WTC11 (cell line): ENCODE data around the gene ALPK1. TPM values are rescaled to one million over a fixed set of nuclear protein-coding genes. Genes with fewer than 3 reads are reported as not detected.

Source experiments
- ATAC-seq: fragments of 200-7000 bp; cut with Tn5 transposase; 2 replicates; pipeline ENCODE4 v1.10.0; 2021; ENCODE audit warnings: mild to moderate bottlenecking, moderate library complexity
- CTCF ChIA-PET: fragments of 300-600 bp; sonication (Branson Sonifier 250); formaldehyde crosslinking; loops from one replicate; lab custom pipeline; 2021; ENCODE audit warnings: antibody characterized with exemption; lab: Charles Lee
- POLR2A ChIA-PET: fragments of 350-600 bp; sonication (Branson Sonifier 250); formaldehyde crosslinking; loops from one replicate; lab custom pipeline; 2021; ENCODE audit warnings: antibody characterized with exemption; lab: Charles Lee
- DNase-seq: peaks from one replicate; pipeline ENCODE4 v3.0.0; 2021; ENCODE audit warnings: low spot score
- H3K27ac Mint-ChIP-seq: 2 replicates; pipeline ENCODE4 v1.8.0; 2021; ENCODE audit warnings: mixed read lengths
- H3K27me3 Mint-ChIP-seq: 2 replicates; pipeline ENCODE4 v1.8.0; 2021; ENCODE audit warnings: low read depth, mild to moderate bottlenecking, moderate library complexity, mixed read lengths
- H3K36me3 Mint-ChIP-seq: 2 replicates; pipeline ENCODE4 v1.8.0; 2021; ENCODE audit warnings: mixed read lengths
- H3K4me1 Mint-ChIP-seq: 2 replicates; pipeline ENCODE4 v1.8.0; 2022; ENCODE audit warnings: mixed read lengths
- H3K4me3 Mint-ChIP-seq: 2 replicates; pipeline ENCODE4 v1.8.0; 2021; ENCODE audit warnings: mild to moderate bottlenecking, moderate library complexity, mixed read lengths
- H3K9me3 Mint-ChIP-seq: 2 replicates; pipeline ENCODE4 v1.8.0; 2021; ENCODE audit warnings: mixed read lengths
- ELF4 ChIP-seq: sonication (generic); formaldehyde crosslinking; IDR thresholded peaks from 2 replicates; pipeline ENCODE4 v1.8.1; 2022; ENCODE audit warnings: low read depth, mild to moderate bottlenecking, moderate library complexity, missing genetic modification reagents
- EMX1 ChIP-seq: fragments of 250-450 bp; sonication (Bioruptor Pico); IDR thresholded peaks from 2 replicates; pipeline ENCODE4 v1.8.0; 2021; ENCODE audit warnings: mild to moderate bottlenecking
- ETV6 ChIP-seq: sonication (generic); formaldehyde crosslinking; IDR thresholded peaks from 2 replicates; pipeline ENCODE4 v1.8.1; 2022; ENCODE audit warnings: mild to moderate bottlenecking, missing genetic modification reagents
- JAZF1 ChIP-seq: fragments of 250-450 bp; sonication (Bioruptor Pico); IDR thresholded peaks from 2 replicates; pipeline ENCODE4 v1.9.0; 2021; ENCODE audit warnings: moderate library complexity, mild to moderate bottlenecking, inconsistent platforms
- KAT7 ChIP-seq: sonication (generic); formaldehyde crosslinking; IDR thresholded peaks from 2 replicates; pipeline ENCODE4 v1.8.1; 2023; ENCODE audit warnings: missing genetic modification reagents, mild to moderate bottlenecking, borderline replicate concordance
- NFATC4 ChIP-seq: fragments of 250-450 bp; sonication (Bioruptor Pico); IDR thresholded peaks from 2 replicates; pipeline ENCODE4 v1.9.0; 2021; ENCODE audit warnings: mild to moderate bottlenecking
- NR1H2 ChIP-seq: sonication (generic); formaldehyde crosslinking; IDR thresholded peaks from 2 replicates; pipeline ENCODE4 v1.9.0; 2021; ENCODE audit warnings: mild to moderate bottlenecking, moderate library complexity, missing genetic modification reagents
- PRRX2 ChIP-seq: fragments of 250-450 bp; sonication (Bioruptor Pico); IDR thresholded peaks from 2 replicates; pipeline ENCODE4 v1.8.0; 2021; ENCODE audit warnings: mild to moderate bottlenecking
- ZNF232 ChIP-seq: sonication (generic); formaldehyde crosslinking; IDR thresholded peaks from 2 replicates; pipeline ENCODE4 v1.8.0; 2022; ENCODE audit warnings: mild to moderate bottlenecking, missing genetic modification reagents
- ZNF317 ChIP-seq: sonication (generic); formaldehyde crosslinking; IDR thresholded peaks from 2 replicates; pipeline ENCODE4 v1.8.1; 2023; ENCODE audit warnings: low read depth, mild to moderate bottlenecking, moderate library complexity, missing genetic modification reagents, borderline replicate concordance
- ZNF671 ChIP-seq: fragments of 250-450 bp; sonication (Bioruptor Pico); IDR thresholded peaks from 2 replicates; pipeline ENCODE4 v1.8.0; 2021; ENCODE audit warnings: mild to moderate bottlenecking
- total RNA-seq: library from RNA; stranded (reverse); gene quantifications from 3 replicates; pipeline ENCODE4 v1.2.3, GENCODE V29; 2021
- TF ChIP-seq, protein P1 (sequence below): sonication (generic); formaldehyde crosslinking; IDR thresholded peaks from 2 replicates; pipeline ENCODE4 v1.8.1; 2022; ENCODE audit warnings: missing genetic modification reagents, borderline replicate concordance
- TF ChIP-seq, protein P2 (sequence below): sonication (generic); formaldehyde crosslinking; IDR thresholded peaks from 2 replicates; pipeline ENCODE4 v1.8.1; 2023; ENCODE audit warnings: mild to moderate bottlenecking, missing genetic modification reagents, borderline replicate concordance
- TF ChIP-seq, protein P3 (sequence below): sonication (generic); formaldehyde crosslinking; conservative IDR thresholded peaks from 2 replicates; pipeline ENCODE4 v1.8.1; 2023; ENCODE audit warnings: mild to moderate bottlenecking, low read depth, missing genetic modification reagents, moderate library complexity
- TF ChIP-seq, protein P4 (sequence below): fragments of 250-450 bp; sonication (Bioruptor Pico); IDR thresholded peaks from 2 replicates; pipeline ENCODE4 v1.9.0; 2021; ENCODE audit warnings: mild to moderate bottlenecking, borderline replicate concordance
- TF ChIP-seq, protein P5 (sequence below): sonication (generic); formaldehyde crosslinking; IDR thresholded peaks from 2 replicates; pipeline ENCODE4 v1.8.1; 2022; ENCODE audit warnings: mild to moderate bottlenecking, missing genetic modification reagents, moderate library complexity, borderline replicate concordance
- TF ChIP-seq, protein P6 (sequence below): sonication (generic); formaldehyde crosslinking; IDR thresholded peaks from 2 replicates; pipeline ENCODE4 v1.8.0; 2023; ENCODE audit warnings: mild to moderate bottlenecking, missing genetic modification reagents
- TF ChIP-seq, protein P7 (sequence below): fragments of 250-450 bp; sonication (Bioruptor Pico); IDR thresholded peaks from 2 replicates; pipeline ENCODE4 v1.9.0; 2021; ENCODE audit warnings: mild to moderate bottlenecking
- TF ChIP-seq, protein P8 (sequence below): fragments of 250-450 bp; sonication (Bioruptor Pico); IDR thresholded peaks from 2 replicates; pipeline ENCODE4 v2.1.2; 2022; ENCODE audit warnings: mild to moderate bottlenecking, moderate library complexity

Gene ALPK1
- total RNA-seq, 1 experiment from 2014 or later: 0.50 TPM

DNA sequence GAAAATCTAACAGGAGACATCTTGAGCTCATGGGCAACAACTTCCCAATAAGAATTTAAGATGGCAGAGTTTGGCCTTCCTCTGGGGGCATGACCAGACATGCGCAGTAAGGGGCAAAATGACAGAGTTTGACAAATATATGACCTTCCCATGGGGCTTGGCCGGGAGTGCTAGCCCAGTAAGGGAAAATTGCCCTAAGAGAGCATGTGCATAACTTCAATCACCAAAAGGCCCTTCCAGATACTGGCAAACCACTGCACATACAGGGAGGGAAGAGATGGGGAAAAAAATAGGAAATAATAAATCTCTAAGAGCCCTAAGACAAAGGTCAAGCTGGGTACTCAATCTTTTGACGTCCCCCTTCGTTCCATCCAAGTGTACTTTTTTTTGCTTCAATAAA is 24.9 kb upstream of the ALPK1 start:
- peaks cover 3% of the 10 kb centered on the region; the same call in 1 of the 2 replicates for H3K9me3 Mint-ChIP-seq
- DNase-seq (no peak), ATAC-seq (no peak)
- no peak overlapping the region for H3K4me3 Mint-ChIP-seq
- no peaks in the 10 kb centered on the region for H3K27me3 Mint-ChIP-seq
- peaks cover 20% of the 10 kb centered on the region for H3K4me1 Mint-ChIP-seq
- CTCF ChIA-PET: interaction anchor here (0.6 to 1.1 kb wide), 2 partner anchors 252 to 293 kb away, joined by 3 read pairs; no protein-coding TSS in a partner anchor
- peaks cover 20% of the 10 kb centered on the region for H3K36me3 Mint-ChIP-seq
- H3K27ac Mint-ChIP-seq: no peak overlapping the region
- POLR2A ChIA-PET: no interaction called here
- TF ChIP-seq PRRX2 (CRISPR knock-in tag): no peak
- no peak for TF ChIP-seq ZNF671
- TF ChIP-seq ETV6 (CRISPR knock-in tag): no peak
- TF ChIP-seq NR1H2 (CRISPR knock-in tag): no peak
- TF ChIP-seq, protein P1, sequence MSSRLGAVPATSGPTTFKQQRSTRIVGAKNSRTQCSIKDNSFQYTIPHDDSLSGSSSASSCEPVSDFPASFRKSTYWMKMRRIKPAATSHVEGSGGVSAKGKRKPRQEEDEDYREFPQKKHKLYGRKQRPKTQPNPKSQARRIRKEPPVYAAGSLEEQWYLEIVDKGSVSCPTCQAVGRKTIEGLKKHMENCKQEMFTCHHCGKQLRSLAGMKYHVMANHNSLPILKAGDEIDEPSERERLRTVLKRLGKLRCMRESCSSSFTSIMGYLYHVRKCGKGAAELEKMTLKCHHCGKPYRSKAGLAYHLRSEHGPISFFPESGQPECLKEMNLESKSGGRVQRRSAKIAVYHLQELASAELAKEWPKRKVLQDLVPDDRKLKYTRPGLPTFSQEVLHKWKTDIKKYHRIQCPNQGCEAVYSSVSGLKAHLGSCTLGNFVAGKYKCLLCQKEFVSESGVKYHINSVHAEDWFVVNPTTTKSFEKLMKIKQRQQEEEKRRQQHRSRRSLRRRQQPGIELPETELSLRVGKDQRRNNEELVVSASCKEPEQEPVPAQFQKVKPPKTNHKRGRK (CRISPR knock-in tag): no peak
- TF ChIP-seq JAZF1: no peak
- no peak for TF ChIP-seq ELF4 (CRISPR knock-in tag)
- TF ChIP-seq NFATC4 (CRISPR knock-in tag): no peak
- no peak for TF ChIP-seq EMX1
- TF ChIP-seq, protein P2, sequence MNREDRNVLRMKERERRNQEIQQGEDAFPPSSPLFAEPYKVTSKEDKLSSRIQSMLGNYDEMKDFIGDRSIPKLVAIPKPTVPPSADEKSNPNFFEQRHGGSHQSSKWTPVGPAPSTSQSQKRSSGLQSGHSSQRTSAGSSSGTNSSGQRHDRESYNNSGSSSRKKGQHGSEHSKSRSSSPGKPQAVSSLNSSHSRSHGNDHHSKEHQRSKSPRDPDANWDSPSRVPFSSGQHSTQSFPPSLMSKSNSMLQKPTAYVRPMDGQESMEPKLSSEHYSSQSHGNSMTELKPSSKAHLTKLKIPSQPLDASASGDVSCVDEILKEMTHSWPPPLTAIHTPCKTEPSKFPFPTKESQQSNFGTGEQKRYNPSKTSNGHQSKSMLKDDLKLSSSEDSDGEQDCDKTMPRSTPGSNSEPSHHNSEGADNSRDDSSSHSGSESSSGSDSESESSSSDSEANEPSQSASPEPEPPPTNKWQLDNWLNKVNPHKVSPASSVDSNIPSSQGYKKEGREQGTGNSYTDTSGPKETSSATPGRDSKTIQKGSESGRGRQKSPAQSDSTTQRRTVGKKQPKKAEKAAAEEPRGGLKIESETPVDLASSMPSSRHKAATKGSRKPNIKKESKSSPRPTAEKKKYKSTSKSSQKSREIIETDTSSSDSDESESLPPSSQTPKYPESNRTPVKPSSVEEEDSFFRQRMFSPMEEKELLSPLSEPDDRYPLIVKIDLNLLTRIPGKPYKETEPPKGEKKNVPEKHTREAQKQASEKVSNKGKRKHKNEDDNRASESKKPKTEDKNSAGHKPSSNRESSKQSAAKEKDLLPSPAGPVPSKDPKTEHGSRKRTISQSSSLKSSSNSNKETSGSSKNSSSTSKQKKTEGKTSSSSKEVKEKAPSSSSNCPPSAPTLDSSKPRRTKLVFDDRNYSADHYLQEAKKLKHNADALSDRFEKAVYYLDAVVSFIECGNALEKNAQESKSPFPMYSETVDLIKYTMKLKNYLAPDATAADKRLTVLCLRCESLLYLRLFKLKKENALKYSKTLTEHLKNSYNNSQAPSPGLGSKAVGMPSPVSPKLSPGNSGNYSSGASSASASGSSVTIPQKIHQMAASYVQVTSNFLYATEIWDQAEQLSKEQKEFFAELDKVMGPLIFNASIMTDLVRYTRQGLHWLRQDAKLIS: no peak
- TF ChIP-seq, protein P3, sequence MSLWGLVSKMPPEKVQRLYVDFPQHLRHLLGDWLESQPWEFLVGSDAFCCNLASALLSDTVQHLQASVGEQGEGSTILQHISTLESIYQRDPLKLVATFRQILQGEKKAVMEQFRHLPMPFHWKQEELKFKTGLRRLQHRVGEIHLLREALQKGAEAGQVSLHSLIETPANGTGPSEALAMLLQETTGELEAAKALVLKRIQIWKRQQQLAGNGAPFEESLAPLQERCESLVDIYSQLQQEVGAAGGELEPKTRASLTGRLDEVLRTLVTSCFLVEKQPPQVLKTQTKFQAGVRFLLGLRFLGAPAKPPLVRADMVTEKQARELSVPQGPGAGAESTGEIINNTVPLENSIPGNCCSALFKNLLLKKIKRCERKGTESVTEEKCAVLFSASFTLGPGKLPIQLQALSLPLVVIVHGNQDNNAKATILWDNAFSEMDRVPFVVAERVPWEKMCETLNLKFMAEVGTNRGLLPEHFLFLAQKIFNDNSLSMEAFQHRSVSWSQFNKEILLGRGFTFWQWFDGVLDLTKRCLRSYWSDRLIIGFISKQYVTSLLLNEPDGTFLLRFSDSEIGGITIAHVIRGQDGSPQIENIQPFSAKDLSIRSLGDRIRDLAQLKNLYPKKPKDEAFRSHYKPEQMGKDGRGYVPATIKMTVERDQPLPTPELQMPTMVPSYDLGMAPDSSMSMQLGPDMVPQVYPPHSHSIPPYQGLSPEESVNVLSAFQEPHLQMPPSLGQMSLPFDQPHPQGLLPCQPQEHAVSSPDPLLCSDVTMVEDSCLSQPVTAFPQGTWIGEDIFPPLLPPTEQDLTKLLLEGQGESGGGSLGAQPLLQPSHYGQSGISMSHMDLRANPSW (CRISPR knock-in tag): no peak
- TF ChIP-seq, protein P4, sequence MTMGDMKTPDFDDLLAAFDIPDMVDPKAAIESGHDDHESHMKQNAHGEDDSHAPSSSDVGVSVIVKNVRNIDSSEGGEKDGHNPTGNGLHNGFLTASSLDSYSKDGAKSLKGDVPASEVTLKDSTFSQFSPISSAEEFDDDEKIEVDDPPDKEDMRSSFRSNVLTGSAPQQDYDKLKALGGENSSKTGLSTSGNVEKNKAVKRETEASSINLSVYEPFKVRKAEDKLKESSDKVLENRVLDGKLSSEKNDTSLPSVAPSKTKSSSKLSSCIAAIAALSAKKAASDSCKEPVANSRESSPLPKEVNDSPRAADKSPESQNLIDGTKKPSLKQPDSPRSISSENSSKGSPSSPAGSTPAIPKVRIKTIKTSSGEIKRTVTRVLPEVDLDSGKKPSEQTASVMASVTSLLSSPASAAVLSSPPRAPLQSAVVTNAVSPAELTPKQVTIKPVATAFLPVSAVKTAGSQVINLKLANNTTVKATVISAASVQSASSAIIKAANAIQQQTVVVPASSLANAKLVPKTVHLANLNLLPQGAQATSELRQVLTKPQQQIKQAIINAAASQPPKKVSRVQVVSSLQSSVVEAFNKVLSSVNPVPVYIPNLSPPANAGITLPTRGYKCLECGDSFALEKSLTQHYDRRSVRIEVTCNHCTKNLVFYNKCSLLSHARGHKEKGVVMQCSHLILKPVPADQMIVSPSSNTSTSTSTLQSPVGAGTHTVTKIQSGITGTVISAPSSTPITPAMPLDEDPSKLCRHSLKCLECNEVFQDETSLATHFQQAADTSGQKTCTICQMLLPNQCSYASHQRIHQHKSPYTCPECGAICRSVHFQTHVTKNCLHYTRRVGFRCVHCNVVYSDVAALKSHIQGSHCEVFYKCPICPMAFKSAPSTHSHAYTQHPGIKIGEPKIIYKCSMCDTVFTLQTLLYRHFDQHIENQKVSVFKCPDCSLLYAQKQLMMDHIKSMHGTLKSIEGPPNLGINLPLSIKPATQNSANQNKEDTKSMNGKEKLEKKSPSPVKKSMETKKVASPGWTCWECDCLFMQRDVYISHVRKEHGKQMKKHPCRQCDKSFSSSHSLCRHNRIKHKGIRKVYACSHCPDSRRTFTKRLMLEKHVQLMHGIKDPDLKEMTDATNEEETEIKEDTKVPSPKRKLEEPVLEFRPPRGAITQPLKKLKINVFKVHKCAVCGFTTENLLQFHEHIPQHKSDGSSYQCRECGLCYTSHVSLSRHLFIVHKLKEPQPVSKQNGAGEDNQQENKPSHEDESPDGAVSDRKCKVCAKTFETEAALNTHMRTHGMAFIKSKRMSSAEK (CRISPR knock-in tag): no peak
- no peak for TF ChIP-seq ZNF232 (CRISPR knock-in tag)
- TF ChIP-seq, protein P5, sequence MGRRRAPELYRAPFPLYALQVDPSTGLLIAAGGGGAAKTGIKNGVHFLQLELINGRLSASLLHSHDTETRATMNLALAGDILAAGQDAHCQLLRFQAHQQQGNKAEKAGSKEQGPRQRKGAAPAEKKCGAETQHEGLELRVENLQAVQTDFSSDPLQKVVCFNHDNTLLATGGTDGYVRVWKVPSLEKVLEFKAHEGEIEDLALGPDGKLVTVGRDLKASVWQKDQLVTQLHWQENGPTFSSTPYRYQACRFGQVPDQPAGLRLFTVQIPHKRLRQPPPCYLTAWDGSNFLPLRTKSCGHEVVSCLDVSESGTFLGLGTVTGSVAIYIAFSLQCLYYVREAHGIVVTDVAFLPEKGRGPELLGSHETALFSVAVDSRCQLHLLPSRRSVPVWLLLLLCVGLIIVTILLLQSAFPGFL: no peak
- TF ChIP-seq, protein P6, sequence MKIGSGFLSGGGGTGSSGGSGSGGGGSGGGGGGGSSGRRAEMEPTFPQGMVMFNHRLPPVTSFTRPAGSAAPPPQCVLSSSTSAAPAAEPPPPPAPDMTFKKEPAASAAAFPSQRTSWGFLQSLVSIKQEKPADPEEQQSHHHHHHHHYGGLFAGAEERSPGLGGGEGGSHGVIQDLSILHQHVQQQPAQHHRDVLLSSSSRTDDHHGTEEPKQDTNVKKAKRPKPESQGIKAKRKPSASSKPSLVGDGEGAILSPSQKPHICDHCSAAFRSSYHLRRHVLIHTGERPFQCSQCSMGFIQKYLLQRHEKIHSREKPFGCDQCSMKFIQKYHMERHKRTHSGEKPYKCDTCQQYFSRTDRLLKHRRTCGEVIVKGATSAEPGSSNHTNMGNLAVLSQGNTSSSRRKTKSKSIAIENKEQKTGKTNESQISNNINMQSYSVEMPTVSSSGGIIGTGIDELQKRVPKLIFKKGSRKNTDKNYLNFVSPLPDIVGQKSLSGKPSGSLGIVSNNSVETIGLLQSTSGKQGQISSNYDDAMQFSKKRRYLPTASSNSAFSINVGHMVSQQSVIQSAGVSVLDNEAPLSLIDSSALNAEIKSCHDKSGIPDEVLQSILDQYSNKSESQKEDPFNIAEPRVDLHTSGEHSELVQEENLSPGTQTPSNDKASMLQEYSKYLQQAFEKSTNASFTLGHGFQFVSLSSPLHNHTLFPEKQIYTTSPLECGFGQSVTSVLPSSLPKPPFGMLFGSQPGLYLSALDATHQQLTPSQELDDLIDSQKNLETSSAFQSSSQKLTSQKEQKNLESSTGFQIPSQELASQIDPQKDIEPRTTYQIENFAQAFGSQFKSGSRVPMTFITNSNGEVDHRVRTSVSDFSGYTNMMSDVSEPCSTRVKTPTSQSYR: no peak
- TF ChIP-seq, protein P7, sequence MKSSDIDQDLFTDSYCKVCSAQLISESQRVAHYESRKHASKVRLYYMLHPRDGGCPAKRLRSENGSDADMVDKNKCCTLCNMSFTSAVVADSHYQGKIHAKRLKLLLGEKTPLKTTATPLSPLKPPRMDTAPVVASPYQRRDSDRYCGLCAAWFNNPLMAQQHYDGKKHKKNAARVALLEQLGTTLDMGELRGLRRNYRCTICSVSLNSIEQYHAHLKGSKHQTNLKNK (CRISPR knock-in tag): no peak
- TF ChIP-seq, protein P8, sequence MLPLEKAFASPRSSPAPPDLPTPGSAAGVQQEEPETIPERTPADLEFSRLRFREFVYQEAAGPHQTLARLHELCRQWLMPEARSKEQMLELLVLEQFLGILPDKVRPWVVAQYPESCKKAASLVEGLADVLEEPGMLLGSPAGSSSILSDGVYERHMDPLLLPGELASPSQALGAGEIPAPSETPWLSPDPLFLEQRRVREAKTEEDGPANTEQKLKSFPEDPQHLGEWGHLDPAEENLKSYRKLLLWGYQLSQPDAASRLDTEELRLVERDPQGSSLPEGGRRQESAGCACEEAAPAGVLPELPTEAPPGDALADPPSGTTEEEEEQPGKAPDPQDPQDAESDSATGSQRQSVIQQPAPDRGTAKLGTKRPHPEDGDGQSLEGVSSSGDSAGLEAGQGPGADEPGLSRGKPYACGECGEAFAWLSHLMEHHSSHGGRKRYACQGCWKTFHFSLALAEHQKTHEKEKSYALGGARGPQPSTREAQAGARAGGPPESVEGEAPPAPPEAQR (CRISPR knock-in tag): no peak
- TF ChIP-seq ZNF317: no peak
- no peak for TF ChIP-seq KAT7 (CRISPR knock-in tag)
